NOMO-1 treated with dmso at 0.1 percent for 144 hours (cell line): ENCODE results near the gene DMAC2.
A peak's percentile ranks its signal among the peaks of the same experiment; 100 is the strongest.
"Not testable (repeated sequence)": the region's sequence is repeated elsewhere in the genome, so short reads cannot be mapped to it uniquely, and the experiment has no call there.

Experiments
- DNase-seq: peaks from one replicate; lab custom pipeline; 2025; ENCODE audit not compliant: unreplicated experiment; lab: John Stamatoyannopoulos, UW

DMAC2 gene

GRCh38 chr19:41402010-41402409 is 37.7 kb downstream of the DMAC2 start:
- DNase-seq, result no peak

- no peak for DNase-seq
Observed at GRCh38 chr19:41401483-41401882, 38.2 kb downstream of the DMAC2 start.

GRCh38 chr19:41399525-41399924 is 40.2 kb downstream of the DMAC2 start:
- no peak for DNase-seq

- DNase-seq, result no peak
Observed at GRCh38 chr19:41399091-41399490, 40.6 kb downstream of the DMAC2 start.

- DNase-seq, result no peak
Observed at GRCh38 chr19:41398598-41398997, 41.1 kb downstream of the DMAC2 start.

- no peak for DNase-seq
Observed at GRCh38 chr19:41398050-41398418, 41.7 kb downstream of the DMAC2 start.

- DNase-seq, result peak; percentile 99
Observed at GRCh38 chr19:41397086-41398049, 42.3 kb downstream of the DMAC2 start, which contains the start of the genes BCKDHA and EXOSC5. BCKDHA (plus strand) TSS chr19:41397818; CDS start chr19:41397828, 10 bp downstream. EXOSC5 (minus strand) TSS chr19:41397359; CDS start chr19:41397328, 31 bp downstream.

GRCh38 chr19:41395355-41395754 is 44.4 kb downstream of the DMAC2 start:
- no peak for DNase-seq

- no peak for DNase-seq
Observed at GRCh38 chr19:41392775-41393174, 46.9 kb downstream of the DMAC2 start.

GRCh38 chr19:41391618-41392017 is 48.1 kb downstream of the DMAC2 start:
- DNase-seq, result no peak

GRCh38 chr19:41386442-41386841 is 53.3 kb downstream of the DMAC2 start:
- DNase-seq, result no peak

GRCh38 chr19:41384351-41384750 is 55.4 kb downstream of the DMAC2 start:
- no peak for DNase-seq

GRCh38 chr19:41381536-41381935 is 58.2 kb downstream of the DMAC2 start:
- DNase-seq, result not testable (repeated sequence)
